Suppressor macrophage treated with lipopolysaccharide for 4 hours (primary cell): ENCODE measurements around the gene ADARB1.

ENCODE experiments used
- DNase-seq: peaks from one replicate; pipeline ENCODE4 v3.0.0-alpha.2; 2020

ADARB1 gene

DNA sequence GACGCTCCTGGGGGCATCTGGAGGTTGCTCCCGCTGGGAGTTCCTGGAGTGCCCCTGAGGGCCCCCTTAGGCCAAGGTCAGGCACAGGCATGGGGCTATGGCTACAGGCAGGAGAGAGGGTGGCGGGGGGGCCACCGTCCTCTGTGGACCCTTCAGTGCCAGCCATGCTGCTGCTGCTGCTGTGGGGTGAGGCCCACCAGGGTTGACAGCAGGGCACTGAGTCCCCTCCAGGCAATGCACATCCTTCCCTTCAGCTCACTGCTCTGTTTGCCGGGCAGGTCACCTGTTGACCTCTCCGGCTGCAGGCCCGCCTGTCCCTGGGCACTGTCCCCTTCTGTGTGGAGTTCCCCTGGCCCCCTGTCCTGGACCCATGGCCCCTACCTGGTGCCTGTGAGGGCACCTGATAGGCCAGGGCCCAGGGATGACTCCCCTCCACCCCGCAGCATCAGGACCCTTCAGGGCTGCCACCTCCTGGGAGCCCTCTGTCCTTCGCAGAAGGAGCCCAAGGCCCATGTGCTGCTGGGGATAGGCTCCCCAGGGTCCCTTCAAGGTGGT, 34.1 kb upstream of the ADARB1 start:
- no peak for DNase-seq

DNA sequence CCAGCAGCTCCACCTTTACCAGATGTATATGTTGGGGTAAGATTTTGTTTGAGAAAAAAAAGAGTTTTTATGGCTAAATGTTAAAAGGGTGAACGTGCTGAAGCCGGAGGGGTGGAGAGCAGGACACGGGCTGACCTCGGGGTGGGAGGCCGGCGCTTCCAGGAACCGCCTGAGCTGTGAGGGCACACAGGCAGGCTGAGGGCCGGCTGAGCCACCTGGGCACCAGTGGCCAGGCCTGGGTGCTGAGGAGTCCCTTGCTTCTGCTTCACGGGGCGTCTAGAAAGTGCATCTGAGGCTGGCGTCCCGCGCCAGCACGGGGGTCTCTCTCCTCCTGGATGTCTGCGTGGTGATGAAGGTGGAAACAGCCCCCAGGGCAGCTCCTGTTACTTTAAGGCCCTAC, 33.6 kb upstream of the ADARB1 start:
- peak; percentile 15 for DNase-seq

DNA sequence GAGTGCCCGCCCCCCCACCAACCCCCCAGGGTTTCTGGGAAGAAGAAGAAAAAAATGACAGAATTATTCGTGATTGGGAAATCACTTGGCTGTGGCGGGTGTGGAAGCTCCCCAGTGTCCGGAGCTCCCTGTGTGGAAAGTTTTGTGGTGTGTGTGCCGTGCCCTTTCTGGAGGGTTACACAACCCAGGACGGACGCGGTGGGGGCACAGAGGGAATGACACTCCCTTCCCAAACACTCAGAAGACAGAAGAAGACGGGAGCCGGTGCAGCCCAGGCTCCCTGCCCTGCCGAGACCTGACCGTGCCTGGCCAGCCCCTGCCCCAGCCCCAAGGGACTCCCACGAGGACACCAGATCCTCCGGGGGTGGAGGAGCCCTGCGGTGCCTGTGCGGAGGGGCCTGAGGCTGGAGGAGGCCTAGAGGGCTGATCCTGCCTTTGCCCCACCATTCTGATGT, 33.0 kb upstream of the ADARB1 start:
- DNase-seq = peak; percentile 97

DNA sequence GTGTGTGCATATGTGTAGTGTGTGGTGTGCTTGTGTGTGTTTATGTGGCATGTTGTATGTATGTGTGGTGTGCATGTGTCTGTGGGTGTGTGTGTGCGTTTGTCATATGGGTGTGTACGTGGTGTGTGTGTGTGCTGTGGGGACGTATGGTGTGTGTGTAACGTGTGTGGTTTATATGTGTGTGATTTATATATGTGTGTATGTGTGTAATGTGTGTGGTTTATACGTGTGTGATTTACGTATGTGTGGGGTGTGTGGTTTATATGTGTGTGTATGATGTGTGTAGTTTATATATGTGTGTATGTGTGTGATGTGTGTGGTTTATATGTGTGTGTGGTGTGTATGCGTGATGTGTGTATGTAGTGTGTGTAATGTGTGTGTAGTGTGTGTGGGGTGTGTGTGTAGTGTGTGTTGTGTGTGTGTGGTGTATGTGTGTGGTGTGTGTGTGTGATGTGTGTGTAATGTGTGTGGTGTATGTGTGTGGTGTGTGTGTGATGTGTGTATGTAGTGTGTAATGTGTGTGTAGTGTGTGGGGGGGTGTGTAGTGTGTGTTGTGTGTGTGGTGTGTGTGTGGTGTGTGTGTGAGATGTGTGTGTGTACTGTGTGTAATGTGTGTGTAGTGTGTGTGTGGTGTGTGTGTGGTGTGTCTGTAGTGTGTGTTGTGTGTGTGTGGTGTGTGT, 32.3 kb upstream of the ADARB1 start:
- DNase-seq = no peak

DNA sequence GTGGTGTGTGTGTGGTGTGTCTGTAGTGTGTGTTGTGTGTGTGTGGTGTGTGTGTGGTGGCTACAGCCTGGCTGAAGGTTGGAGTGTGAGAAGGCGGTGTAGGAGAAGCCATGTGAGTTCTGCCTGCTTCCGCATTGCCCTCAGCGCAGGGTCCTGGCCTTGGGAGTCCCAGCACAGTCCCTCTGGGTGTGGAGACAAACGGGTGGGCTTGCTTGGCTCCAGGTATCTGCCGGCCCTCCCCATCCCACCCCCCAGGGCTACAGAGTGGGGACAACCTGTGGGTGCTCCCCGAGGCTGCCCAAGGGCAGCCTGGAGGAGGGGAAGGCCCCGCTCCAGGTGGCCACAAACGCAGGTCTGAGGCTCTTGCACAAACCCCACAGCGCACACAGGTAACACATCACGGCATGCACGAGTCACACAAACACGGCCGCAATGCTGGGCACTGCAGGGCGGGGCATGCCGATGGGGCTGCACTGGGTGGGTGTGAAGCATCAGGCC, 31.7 kb upstream of the ADARB1 start:
- no peak for DNase-seq

DNA sequence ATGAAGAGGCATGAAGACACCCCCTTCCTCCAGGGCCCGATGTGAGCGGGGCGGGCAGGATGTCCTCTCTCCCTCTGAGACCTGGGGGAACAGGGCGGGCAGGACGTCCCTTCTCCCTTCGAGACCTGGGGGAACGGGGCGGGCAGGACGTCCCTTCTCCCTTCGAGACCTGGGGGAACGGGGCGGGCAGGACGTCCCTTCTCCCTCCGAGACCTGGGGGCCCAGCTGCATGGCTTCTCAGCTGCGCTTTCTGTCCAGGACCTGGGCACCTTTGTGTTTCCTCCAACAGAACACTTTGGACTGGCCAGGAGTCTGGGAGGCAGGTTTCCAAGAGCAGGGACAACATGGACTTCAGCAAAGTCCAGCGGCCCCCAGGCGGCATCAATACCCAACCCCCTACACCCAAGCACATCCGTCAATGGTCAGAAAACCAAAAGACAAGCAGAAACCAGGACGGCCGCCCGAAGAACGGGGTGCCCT, 30.8 kb upstream of the ADARB1 start:
- DNase-seq = no peak

DNA sequence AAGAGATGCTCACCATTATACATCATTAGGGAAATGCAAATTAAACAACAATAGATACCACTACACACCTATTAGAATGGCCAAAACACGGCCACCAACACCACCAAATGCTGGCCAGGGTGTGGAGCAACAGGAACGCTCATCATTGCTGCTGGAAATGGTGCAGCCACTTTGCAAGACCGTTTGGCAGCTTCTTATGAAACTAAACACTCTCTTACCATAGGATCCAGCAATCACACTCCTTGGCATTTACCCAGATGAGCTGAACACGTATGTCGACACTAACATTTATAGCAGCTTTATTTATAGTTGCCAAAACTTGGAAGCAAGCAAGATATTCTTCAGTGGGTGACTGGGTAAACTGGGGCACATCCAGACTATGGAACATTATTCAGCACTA, 28.9 kb upstream of the ADARB1 start:
- no peak for DNase-seq

DNA sequence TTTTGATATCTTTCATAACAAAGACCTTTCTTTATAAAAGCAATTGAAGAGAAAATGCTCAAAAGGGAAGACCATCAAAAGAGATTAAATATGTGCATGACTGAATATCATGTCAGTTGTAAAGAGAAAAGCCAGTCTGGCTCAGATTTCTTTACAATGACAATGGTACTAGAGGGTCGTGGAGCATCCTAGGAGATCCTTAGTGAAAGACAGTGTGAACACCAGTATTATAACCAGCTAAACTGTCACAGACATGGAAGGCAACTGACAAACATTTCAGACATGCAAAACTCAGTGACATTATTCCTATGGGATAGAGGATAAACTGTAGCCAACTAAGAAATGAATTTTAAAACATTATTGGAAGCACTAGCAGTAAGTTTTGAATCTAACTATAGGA, 27.1 kb upstream of the ADARB1 start:
- no peak for DNase-seq

DNA sequence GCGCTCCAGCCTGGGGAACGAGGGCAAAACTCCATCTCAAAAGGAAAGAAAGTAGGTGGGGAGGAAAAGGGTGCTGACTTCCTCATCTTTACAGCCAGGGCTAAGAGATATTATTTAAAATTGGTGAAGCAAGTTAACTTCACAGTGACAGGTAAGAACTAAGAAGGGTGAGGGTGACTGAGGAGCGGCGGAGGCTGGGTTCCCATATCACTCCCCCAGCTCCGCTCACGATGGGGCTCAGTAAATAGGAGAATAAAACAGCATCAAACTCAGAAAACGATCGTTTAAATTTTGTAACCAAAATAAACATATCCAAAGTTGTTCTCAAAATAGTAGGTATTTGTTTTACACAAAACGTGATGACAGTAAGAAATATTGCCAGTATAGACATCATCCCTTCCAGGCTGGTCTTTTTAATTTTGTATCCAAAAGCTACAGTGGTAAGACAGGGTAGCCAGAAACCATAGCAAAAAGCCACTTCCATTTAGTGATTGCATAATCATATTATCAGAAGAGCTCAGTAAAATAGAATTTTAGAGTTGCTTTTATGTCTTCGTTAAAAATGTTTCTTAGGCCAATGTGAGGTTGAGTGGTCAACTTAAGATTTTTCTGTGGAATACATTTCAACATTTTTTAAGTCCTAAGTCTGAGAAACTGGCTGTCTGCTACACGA, 26.2 kb upstream of the ADARB1 start:
- DNase-seq = no peak

DNA sequence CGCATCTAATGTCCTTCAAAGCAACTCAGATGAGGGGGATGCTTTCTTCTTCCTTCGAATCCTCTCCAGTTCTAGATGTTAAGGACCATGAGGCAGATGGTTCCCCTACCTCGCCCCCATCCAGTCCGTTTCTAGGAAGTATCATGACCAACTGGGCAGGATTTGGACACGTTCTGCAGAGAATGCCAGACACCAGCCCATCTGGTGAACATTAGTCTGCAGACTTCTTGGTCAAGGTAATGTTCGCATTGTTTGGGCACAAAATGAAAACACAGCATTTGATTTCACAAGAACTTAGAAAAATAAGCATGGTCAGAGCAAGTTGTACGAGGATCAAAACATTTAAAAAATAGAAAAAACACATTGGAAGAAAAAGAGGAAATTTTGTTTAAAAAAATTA, 25.4 kb upstream of the ADARB1 start:
- DNase-seq = no peak

DNA sequence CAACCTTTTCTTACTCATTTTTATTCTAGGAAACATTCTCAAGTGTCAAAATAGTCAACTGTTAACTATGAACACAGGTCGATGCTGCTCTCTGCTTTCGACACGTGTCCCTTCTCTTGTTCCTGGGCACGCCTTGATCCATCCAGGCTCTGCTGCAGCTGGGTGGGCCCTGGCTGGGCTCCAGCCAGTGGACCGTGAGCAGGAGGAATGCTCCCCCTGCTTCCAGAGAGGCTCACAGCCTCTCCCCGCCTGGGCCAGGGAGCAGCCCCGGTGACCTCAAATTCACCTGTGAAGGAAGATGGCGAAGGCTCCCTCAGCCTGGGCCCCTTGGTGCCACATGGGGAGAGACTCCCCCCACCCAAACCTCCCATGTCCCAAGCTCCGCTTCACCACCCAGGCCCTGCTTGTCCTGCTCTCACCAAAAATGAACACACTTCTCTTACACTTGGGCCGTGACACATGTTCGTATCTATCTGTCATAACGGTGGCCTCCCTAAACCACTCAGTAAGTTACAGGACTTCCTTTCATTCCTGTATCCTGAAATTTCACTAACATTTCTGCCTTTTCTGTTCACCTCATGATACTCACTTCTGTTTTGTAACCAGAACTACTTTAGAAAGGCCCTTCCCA, 24.6 kb upstream of the ADARB1 start:
- no peak for DNase-seq

DNA sequence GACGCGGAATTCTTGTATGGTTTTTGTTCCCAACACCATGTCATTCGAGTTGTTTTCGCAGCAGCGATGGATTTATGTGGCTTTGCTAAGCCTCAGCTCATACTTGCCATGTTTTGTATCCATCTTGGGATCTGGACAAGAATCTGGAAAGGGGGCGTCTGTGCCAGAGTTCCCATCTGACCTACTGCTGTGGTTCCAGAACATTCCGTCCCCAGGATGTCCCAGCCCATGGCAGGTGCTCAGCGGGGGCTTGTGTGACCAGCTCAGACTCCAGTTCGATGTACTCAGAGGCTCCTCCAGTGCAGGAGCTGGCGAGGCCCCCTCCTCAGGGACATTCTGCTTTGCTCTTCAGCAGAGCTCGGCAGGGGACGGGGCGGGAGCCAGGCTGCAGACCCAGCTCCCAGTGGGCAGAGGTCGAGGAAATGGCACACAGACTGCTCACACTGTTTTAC, 24.0 kb upstream of the ADARB1 start:
- DNase-seq = no peak

DNA sequence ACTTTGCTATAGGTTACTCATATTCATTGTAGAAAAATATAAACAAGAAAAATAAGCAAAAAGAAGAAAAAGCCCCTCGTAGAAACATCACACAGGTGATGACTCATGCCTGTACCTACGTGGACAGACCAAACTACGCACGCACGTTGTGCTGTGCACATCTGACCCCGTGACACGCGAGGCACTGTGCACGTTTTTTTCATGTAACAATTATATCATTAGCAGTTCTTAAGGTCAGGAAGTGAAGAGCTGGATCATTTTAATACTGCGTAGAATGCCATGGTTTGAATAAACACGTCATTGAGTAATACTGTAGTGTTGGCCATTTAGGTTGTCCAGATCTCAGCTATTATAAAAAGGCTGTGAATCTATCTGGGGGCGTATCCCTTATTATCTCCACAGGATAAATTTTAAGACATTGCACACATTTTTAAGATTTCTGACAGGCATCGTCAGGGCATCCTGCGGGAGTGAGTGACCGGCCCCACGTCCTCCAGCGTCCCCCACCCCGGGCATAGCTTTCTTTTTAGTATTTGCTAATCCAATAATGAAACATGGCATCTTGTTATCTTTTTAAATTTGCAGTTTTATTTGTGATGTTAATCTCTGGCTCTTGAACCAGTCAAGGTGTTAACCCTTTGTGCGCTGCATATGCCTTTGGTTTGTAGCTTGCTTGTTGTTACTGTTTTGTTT, 23.4 kb upstream of the ADARB1 start:
- no peak for DNase-seq

DNA sequence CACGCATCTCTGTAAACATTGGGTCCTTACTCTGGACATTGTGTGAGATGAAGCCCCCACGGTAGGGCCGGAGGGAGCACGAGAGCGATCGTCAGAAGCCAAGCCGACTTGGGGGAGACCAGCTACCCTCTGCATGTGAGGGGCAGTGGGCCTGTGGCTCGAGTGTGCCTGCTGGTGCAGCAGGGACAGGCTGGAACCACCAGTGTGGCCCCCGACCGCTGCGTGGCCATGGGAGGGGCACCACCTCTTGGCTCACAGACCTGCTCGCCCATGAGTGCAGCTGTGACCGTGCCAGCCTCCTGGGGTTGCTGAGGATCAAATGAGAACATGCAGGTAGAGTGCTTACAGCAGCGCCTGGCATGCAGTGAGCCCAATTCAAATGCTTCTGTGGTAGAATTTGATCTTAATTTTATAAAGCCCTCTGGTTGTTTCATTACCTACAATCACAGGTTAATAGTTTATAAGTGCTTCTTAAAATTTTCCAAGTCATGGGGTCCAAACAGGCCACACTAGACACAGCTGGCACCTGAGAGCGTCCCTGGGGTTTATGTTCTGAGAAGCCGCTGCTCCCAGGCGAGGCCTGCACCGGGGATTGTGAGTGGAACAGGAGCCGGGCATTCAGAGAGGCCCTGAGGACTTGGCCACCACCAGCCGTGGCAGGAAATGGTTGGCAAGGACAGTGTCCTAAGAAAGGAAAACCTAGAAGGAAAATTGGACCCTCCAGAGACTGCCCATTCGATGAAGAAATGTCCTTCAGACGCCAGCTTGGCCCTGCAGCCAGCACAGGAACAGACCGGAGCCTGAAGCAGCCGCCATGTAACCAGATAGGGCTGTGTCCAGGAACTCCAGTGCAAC, 22.6 kb upstream of the ADARB1 start:
- DNase-seq = no peak

DNA sequence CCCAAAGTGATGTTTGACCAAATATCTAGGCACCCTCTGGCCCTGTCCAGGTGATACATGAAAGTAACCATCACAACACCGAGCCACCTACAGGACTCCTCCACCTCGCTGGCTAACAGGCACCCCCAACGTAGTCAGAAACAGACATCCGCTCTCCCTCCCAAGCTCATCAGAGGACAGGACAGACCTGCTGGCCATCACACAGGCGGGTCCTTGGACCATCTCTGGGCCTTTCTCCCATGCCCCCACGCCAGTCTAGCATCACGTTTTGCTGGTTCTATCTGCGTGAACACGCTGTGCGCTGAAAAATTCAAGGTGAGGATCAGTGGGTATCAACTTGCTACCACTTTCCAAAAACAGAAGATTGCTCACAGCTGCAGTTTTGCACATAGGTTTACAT, 21.4 kb upstream of the ADARB1 start:
- no peak for DNase-seq

DNA sequence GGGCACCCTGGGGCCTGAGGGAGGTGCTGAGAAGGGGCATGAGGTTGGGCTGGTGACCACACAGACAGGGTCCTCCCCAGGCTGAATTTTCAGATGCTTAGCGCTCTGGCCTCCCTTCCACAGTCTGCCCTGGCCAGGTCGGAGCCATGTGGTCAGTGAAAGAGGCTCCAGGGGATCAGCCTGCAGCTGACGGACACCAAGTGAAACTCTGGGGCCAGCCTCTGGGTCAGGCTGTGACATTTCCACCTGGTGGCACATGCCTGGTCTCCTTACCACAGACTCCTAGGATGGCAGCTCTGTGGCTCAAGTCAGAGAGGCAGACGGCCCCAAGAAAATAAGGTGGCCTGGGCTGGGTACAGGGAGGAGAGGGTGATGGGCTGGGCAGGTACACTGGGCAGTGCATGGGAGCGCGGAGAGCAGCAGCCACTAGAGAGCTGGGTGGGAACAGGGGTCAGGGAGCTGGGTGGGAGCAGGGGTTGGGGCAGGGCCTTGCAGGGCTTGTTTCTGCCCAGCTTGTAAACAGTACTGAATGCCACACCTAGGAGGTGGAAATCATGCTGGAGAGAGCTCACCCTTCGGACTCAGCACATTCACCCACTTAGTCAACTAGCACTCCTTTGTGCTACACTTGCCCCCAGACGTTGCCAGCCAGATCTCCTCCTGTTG, 20.7 kb upstream of the ADARB1 start:
- no peak for DNase-seq

DNA sequence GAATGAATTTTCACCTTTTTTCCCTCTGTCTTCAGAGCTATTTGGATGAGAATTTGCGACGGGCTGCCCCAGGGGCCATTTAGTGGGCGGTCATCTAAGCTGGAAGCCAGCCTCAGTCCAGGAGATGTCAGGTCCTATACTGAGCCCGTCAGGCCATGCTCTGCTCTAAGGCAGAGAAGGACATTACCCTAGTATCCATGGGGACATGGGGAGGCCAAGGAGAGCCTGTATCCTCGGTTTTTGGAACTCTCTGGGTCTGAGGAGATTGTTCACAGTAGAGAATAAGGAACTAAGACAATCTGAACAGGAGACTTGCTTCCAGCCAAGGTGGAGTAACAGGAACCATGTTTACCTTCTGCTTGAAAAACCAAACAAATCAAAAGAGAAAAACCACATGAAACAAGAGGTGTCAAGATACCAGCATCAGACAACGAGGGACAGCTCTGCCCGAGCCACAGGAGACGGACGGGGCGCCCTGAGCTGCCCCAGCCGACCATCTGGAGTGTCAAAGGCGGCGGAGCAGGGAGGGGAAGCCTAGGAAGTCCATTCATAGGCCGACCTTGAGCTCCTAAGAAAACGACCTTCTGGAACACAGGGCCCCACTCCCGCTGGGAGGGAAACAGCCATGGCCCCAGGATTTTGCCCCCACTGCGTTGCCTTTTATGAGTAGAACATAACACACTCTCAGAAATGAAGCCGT, 20.0 kb upstream of the ADARB1 start:
- DNase-seq = no peak

DNA sequence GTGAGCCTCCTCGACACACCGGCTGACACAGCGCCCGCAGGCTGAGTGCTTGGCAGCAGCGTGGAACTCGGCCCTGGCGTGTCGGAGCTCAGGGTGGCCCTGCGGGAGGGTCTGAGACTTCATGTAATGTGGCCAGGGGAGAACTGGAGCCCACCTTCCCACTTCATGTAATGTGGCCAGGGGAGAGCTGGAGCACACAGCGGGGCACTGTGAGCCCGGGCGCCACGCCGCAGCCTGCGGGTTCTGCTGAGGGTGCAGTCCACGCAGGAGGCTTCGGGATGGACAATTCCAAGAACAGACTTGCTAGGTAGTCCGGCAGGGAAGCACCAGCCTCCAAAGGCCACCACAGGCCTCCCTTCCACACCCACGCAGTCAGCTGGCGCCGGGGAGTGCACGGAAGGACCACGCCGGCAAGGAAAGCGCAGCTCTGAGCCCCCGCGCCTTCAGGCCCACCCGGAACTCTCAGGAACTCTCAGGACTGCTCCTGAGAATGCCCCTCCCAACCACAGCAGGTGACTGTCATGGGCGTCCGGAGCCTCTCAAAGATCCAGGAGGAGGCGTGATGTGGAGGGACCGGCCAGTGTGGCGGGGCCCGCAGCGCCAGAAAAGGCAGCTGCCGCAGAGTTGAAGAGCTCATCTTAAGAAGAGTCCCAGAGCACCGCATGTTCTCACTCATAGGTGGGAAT, 19.3 kb upstream of the ADARB1 start:
- DNase-seq = no peak

DNA sequence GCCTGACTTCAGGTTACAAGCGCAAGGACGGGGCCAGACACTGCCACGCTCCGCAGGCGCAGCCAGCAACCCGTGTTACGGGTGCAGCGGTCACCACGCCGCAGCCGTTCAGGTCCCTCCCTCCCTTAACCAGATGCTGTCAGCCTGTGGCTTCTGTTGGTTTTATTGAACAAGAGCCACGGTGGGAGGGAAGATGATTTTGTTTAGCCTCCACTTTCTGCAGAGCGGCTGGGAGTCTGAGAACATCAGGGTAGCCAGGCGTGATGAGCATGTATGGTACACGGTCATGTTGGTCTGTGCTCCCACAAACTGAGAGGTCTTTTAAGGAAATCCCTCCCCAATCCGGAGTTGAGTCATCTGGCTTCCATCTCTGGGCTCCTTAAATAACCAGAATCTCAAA, 18.5 kb upstream of the ADARB1 start:
- no peak for DNase-seq

DNA sequence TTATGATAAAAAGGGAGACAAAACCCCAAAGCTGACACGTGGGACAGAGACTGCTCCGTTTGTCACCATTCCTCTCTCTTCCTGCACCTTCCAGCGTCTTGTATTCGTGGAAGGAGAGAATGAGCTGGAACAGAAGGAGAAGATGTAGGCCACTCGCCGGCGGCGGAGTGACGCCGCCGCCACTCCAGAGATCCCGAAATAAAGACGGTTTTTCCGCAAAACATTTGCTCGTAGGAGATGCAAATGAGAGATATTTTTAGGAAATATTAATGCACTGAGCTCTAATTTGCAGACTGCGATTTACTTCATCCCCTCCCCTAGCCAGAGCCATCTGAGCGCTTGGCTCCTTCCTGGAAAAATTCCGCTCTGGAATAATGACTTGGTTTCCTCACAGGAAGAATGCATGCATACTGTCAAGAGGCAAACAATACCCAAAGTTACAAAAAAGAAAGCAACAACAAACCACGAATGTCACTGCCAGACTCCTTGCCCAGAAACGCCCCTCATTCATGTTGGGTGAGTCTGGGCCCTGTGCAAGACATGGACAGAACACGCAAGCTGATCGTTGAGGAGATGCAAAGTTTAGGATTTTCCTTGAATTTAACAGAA, 18.0 kb upstream of the ADARB1 start:
- no peak for DNase-seq
